Stomach (tissue), 4 donors: Measurements from ENCODE around the gene CAMSAP1.

Source experiments
- POLR2A ChIP-seq, 4 donors: fragments of 450-650 bp; IDR thresholded peaks; one replicate each; pipeline ENCODE4 v1.6.1; 2016; ENCODE audit warnings: antibody characterized with exemption in 4 of 4, control low read depth in 2 of 4, mild to moderate bottlenecking in 1 of 4, moderate library complexity in 1 of 4
- TF ChIP-seq, protein P1 (sequence below), 7 experiments: fragments of 450-650 bp in 4 of 7; fragments of 200-600 bp in 3 of 7; sonication (generic) in 3 of 7; IDR thresholded peaks; one replicate each; pipeline ENCODE4 v1.5.1; 2016 to 2019; ENCODE audit warnings: antibody characterized with exemption in 7 of 7, control low read depth in 2 of 7, mild to moderate bottlenecking in 1 of 7

- TF ChIP-seq, protein P1, sequence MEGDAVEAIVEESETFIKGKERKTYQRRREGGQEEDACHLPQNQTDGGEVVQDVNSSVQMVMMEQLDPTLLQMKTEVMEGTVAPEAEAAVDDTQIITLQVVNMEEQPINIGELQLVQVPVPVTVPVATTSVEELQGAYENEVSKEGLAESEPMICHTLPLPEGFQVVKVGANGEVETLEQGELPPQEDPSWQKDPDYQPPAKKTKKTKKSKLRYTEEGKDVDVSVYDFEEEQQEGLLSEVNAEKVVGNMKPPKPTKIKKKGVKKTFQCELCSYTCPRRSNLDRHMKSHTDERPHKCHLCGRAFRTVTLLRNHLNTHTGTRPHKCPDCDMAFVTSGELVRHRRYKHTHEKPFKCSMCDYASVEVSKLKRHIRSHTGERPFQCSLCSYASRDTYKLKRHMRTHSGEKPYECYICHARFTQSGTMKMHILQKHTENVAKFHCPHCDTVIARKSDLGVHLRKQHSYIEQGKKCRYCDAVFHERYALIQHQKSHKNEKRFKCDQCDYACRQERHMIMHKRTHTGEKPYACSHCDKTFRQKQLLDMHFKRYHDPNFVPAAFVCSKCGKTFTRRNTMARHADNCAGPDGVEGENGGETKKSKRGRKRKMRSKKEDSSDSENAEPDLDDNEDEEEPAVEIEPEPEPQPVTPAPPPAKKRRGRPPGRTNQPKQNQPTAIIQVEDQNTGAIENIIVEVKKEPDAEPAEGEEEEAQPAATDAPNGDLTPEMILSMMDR (IDR thresholded peaks at IDR 0.05), result no peak
- no peak for TF ChIP-seq POLR2A (IDR thresholded peaks at IDR 0.05)
Observed at GRCh38 chr9:135764731-135765130, 142.6 kb downstream of the CAMSAP1 start.
